ENCODE data around the gene AIRE.

AIRE gene

GRCh38 chr21:44305691-44306090, 20.0 kb downstream of the AIRE start:
- no peak for DNase-seq

GRCh38 chr21:44306936-44307704, 21.4 kb downstream of the AIRE start:
- no peak for DNase-seq

- no peak for DNase-seq
These were observed 25.2 kb downstream of the AIRE start for GRCh38 chr21:44310628-44311507.

DNA sequence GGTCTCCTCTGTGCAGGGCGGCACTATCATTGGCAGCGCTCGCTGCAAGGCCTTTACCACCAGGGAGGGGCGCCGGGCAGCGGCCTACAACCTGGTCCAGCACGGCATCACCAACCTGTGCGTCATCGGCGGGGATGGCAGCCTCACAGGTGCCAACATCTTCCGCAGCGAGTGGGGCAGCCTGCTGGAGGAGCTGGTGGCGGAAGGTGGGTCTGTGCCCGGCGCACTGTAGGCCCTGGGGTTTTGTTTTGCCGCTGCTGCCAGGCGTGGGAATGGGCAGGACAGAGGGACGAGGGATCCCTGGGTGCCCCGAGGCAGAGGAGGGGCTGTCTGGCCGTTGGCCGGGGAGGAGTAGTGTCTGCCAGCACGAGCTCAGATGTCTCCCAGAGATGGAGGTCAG, 26.4 kb downstream of the AIRE start:
- DNase-seq, result no peak

- DNase-seq, result no peak
These were observed 27.0 kb downstream of the AIRE start for GRCh38 chr21:44312716-44313115.

GRCh38 chr21:44313451-44313850, 27.8 kb downstream of the AIRE start:
- no peak for DNase-seq

DNA sequence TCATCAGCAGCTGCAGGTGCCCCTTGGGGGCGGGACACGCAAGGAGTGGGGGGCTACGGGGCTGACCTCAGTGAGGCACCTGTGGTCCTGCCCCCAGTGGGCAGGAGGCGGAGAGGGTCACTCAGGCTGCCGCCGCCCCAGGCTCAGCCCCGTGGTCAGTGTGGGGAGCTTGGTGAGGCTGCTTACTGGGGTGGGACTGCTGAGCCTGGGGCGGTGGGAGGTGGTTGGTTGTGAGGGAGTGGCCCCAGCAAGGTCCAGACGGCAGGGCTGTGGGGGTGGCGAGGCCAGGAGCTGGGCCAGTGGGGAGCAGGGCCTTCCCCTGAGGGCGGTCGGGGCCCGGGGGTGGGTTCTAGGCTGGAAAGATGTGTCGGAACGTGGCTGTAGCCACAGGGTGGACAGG, 28.5 kb downstream of the AIRE start:
- no peak for DNase-seq

DNA sequence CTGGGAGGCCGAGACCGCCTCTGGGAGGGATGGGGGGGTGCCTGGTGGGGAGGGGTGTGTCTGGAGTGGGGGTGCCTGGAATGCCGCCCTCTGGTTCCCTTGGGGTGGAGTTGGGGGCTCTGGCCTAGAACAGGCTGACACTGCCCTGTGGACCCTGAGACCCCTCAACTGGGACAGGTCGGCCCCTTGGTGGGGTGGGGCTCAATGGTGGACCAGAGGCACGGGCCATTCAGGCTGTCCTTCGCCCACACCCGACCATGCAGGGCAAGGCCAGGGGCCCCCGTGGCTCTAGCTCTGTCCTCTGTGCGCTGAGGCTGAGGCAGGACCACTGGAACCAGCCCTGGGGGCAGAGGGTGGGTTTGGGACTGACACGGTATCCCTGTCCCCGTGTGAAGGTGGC, 28.9 kb downstream of the AIRE start:
- no peak for DNase-seq

- no peak for DNase-seq
These were observed 30.1 kb downstream of the AIRE start for GRCh38 chr21:44315691-44316203.

DNA sequence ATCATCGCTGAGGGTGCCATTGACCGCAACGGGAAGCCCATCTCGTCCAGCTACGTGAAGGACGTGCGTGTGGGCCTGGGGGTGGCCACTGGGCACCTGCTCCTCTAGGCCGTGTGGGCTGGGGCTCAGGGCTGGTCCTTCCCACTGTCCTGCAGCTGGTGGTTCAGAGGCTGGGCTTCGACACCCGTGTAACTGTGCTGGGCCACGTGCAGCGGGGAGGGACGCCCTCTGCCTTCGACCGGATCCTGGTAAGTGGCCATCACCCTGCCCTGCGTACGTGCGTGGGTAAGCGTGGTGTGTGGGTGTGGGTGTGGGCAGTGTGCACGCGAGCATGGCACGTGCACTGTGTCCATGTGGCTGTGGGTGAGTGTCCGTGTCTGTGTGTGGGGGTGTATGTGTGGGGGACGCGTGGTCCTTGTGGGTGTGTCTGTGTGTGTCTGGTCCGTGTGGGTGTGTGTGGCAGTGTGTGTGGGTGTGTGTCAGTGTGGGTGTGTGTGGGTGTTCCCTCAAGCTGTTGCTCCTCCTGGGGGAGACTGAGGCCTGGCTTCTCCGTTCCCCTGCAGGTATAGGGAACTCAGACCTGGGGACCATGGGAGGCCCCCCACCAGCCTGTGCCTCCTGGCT, 30.7 kb downstream of the AIRE start:
- DNase-seq, result no peak

DNA sequence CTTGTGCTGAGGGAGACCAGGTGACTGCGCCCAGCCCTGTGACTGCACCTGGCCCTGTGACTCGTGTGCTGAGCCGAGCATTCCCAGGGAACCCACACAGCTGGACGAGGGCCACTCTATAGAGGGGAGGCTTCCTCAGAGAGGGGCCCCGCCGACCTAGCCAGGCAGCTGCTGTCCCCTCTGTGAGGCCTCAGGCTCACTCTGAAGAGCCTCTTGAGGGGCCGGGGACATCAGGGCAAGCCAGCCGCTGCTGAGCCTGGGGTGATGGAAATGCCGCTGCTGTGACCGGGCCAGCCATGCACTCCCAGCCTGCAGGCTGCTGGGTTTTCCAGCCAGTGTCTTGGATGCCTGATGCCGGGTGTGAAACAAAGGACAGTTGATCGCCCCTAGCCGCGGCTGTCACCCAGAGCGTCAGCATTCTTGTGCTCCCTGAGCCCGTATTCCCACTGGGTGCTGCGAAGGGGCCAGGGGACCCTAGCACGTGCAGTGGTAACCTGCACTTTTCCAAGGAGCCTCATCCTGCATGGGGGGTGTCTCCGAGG, 31.6 kb downstream of the AIRE start:
- DNase-seq, result no peak

DNA sequence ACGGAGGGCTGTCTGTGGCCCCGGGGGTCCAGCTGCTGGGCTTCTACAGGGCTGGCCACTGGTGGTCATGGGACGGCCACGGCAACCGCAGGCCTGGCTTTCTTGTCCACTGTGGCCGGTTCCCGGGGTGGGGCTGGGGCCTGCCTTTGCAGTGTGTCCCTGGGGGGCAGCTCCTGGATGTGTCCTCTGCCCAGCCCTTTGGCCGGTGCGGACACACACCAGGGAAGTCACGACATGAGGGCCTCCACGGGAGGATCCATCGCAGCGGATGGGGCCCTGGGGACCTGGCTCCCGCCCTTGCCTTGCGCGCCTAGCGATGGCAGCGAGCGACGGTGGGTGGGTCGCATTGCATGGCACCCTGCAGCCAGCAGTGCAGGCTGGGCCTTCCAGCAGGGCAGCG, 32.2 kb downstream of the AIRE start:
- DNase-seq, result no peak

GRCh38 chr21:44318489-44319285, 33.0 kb downstream of the AIRE start:
- DNase-seq, result no peak

- no peak for DNase-seq
These were observed 33.9 kb downstream of the AIRE start for GRCh38 chr21:44319407-44320065.

- DNase-seq, result no peak
These were observed 35.2 kb downstream of the AIRE start for GRCh38 chr21:44320847-44321246.

- no peak for DNase-seq
These were observed 36.3 kb downstream of the AIRE start for GRCh38 chr21:44321846-44322450.

GRCh38 chr21:44322621-44323325, 37.1 kb downstream of the AIRE start:
- DNase-seq, result no peak

- DNase-seq, result no peak
These were observed 37.9 kb downstream of the AIRE start for GRCh38 chr21:44323591-44323990.

GRCh38 chr21:44324106-44324853, 38.6 kb downstream of the AIRE start:
- no peak for DNase-seq

- no peak for DNase-seq
These were observed 39.1 kb downstream of the AIRE start for GRCh38 chr21:44324854-44325107.
